GM19324 (cell line): Measurements from ENCODE around the gene GRB7.
"Not testable (repeated sequence)": the region's sequence is repeated elsewhere in the genome, so short reads cannot be mapped to it uniquely, and the experiment has no call there.

ENCODE experiments used
- ATAC-seq: cut with Tn5 transposase; IDR thresholded peaks from one replicate; pipeline ENCODE4 v1.9.1; 2021; ENCODE audit warnings: mild to moderate bottlenecking, moderate library complexity; ENCODE audit not compliant: unreplicated experiment, low FRiP score

GRB7 gene

GRCh38 chr17:39709319-39709997 is 28.3 kb upstream of the GRB7 start:
- ATAC-seq = no peak

DNA sequence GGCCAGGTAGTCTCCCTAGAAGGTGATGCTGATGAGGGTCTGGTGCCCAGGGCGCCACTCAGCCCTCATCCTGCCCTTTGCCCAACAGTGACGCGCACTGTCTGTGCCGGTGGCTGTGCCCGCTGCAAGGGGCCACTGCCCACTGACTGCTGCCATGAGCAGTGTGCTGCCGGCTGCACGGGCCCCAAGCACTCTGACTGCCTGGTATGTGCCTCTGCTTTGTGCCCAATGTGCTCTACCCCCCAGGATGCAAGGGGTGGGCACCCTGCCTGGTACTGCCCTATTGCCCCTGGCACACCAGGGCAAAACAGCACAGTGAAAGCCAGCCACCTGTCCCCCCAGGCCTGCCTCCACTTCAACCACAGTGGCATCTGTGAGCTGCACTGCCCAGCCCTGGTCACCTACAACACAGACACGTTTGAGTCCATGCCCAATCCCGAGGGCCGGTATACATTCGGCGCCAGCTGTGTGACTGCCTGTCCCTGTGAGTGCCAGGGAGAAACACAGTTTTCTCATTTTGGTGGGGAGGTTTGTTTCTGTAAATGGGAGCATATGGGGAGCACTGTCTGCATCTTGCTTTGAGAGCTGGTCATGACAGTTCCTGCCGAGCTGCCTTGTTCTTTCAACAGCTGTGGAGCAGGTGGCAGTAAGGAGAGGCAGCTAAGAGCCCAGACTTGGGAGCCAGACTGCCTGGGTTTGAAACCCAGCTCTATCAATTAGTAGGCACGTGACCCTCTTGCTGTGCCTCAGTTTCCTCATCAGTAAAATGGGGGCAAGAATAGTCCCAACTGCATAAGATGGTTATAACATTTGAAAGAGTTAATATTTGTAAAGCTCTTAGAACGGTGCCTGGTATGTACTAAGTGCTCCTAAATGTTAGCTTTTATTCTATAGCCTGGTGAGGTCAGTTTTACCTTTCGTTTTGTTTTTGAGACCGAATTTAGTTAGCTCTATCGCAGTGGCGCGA is 27.5 kb upstream of the GRB7 start:
- no peak for ATAC-seq

DNA sequence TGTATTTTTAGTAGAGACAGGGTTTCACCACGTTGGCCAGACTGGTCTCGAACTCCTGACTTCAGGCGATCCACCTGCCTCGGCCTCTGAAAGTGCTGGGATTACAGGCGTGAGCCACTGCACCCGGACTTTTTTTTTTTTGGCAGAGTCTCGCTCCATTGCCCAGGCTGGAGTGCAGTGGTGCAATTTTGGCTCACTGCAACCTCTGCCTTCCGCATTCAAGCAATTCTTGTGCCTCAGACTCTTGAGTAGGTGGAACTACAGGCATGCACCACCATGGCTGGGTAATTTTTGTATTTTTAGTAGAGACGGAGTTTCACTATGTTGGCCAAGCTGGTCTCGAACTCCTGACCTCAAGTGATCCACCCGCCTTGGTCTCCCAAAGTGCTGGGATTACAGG is 26.7 kb upstream of the GRB7 start:
- not testable (repeated sequence) for ATAC-seq

DNA sequence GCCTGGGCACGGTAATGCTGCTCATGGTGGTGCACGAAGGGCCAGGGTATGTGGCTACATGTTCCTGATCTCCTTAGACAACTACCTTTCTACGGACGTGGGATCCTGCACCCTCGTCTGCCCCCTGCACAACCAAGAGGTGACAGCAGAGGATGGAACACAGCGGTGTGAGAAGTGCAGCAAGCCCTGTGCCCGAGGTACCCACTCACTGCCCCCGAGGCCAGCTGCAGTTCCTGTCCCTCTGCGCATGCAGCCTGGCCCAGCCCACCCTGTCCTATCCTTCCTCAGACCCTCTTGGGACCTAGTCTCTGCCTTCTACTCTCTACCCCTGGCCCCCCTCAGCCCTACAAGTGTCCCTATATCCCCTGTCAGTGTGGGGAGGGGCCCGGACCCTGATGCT is 25.9 kb upstream of the GRB7 start:
- no peak for ATAC-seq

DNA sequence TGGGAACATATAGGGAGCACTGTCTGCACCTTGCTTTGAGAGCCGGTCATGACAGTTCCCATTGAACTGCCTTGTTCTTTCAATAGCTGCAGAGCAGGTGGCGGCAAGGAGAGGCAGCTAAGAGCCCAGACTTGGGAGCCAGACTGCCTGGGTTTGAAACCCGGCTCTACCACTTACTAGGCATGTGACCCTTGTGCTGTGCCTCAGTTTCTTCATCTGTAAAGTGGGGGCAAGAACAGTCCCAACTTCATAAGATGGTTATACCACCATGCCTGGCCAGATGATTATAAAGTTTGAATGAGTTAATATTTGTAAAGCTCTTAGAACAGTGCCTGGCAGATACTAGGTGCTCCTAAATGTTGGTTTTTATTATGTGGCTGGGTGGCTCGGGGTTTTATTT is 23.5 kb upstream of the GRB7 start:
- no peak for ATAC-seq

DNA sequence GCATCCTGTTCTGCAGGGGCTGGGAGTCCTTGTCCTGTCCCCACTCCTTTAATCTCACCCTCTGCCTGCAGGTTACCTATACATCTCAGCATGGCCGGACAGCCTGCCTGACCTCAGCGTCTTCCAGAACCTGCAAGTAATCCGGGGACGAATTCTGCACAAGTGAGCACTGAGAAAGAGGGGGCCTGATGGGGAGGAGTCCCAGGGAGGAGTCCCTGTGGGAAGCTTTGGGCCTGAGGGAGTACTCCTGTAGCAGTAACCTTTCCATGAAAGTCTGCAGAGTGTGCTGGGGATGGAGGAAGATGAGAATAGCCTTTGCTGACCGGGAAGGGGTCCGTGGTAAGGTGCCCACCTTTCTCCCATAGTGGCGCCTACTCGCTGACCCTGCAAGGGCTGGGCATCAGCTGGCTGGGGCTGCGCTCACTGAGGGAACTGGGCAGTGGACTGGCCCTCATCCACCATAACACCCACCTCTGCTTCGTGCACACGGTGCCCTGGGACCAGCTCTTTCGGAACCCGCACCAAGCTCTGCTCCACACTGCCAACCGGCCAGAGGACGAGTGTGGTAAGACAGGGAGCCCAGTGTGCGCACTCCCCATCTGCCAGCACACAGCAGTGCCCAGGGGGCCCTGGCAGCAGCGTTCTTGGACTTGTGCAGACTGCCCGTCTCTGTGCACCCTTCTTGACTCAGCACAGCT is 22.2 kb upstream of the GRB7 start:
- ATAC-seq = no peak

GRCh38 chr17:39716073-39716818 is 21.5 kb upstream of the GRB7 start:
- ATAC-seq = no peak

DNA sequence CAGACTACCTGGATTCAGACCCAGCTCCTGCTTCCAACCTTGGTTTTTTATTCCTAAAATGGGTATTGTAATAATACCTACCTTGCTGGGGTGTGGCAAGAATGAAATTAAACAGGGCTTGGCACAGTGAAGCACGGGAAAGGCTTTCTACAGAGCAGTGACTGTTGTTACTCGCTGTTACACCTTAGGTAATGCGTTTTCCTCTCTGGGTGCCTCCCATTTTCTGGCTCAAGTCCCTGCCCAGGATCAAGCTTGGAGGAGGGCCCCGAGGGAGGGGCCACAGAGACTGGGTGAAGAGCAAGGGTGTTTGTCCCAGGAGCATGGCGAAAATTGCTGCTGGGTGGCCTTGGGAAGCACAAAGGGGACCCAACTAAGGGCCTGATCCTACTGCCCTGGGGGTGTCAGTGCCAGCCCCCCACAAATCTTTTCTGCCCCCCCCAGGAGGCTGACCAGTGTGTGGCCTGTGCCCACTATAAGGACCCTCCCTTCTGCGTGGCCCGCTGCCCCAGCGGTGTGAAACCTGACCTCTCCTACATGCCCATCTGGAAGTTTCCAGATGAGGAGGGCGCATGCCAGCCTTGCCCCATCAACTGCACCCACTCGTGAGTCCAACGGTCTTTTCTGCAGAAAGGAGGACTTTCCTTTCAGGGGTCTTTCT is 20.7 kb upstream of the GRB7 start:
- ATAC-seq = no peak

DNA sequence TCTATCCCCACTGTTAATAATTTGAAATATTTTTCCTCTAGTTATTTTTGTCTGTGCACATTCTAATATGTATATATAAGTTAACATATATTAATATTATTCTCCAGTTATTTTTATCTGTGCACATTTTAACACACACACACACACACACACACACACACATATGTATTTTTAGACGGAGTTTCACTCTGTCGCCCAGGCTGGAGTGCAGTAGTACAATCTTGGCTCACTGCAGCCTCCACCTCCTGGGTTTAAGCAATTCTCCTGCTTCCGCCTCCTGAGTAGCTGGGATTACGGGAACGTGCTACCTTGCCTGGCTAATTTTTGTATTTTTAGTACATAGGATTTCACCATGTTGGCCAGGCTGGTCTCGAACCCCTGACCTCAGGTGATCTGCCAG is 20.1 kb upstream of the GRB7 start:
- no peak for ATAC-seq

DNA sequence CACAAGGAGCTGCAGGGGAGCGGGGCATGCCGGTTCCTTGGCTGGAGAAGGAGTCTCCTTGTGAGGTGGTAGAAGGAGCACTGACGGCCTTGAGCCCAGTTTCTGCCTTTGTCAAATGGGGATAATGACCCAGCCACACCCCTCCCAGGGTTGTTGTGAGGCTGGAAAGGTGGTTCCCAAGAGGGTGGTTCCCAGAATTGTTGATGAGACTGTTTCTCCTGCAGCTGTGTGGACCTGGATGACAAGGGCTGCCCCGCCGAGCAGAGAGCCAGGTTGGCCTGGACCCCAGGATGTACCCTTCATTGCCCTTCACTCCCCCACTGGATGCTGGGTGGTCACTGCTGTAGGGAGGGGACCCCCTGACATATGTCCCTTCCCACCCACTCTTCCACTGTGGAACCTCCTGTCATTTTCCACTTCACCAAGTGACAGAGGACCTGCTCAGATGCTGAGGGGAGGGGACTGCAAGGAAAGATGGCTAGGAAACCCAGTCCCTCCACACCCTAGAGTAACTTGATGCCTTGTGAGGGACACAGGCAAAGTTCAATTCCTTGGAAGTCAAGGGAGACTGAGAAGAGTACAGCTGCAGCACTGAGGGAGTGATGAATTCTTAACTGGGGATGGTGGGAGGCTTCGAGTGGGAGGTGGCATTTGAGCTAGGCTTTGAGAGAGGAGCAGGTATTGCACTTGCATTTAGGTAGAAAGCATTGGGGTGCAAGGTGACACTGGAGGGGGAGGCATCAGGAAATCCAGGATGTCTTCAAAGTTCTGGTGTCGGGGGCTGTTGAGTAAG is 18.0 kb upstream of the GRB7 start:
- no peak for ATAC-seq

GRCh38 chr17:39722104-39722503 is 15.6 kb upstream of the GRB7 start:
- ATAC-seq = no peak

- no peak for ATAC-seq
These were observed 14.5 kb upstream of the GRB7 start for GRCh38 chr17:39722965-39723848.

GRCh38 chr17:39724731-39725130 is 13.0 kb upstream of the GRB7 start:
- ATAC-seq = no peak

GRCh38 chr17:39725923-39726322 is 11.8 kb upstream of the GRB7 start:
- not testable (repeated sequence) for ATAC-seq

DNA sequence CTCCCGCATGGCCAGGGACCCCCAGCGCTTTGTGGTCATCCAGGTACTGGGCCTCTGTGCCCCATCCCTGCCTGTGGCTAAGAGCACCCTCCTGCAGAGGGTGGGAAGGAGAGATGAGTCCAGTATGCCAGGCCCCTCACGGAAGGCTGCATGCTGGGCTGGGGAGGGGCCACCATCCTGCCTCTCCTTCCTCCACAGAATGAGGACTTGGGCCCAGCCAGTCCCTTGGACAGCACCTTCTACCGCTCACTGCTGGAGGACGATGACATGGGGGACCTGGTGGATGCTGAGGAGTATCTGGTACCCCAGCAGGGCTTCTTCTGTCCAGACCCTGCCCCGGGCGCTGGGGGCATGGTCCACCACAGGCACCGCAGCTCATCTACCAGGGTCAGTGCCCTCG is 11.1 kb upstream of the GRB7 start:
- no peak for ATAC-seq

- no peak for ATAC-seq
These were observed 10.2 kb upstream of the GRB7 start for GRCh38 chr17:39727556-39727955.

- no peak for ATAC-seq
These were observed 8.4 kb upstream of the GRB7 start for GRCh38 chr17:39729280-39729851.
